SJCRH30 (cell line): ENCODE data around the gene TSPAN6. TPM values are rescaled to one million over a fixed set of nuclear protein-coding genes. Genes with fewer than 3 reads are reported as not detected.

Experiments used
- DNase-seq, 2 experiments: peaks; one replicate each; pipeline ENCODE4 v3.0.0-alpha.2; 2015 to 2020
- H3K27ac ChIP-seq: fragments of 250-450 bp; sonication (Bioruptor Pico); 2 replicates; pipeline ENCODE4 v1.5.1; 2020; ENCODE audit warnings: mild to moderate bottlenecking, moderate library complexity
- H3K27me3 ChIP-seq: fragments of 250-450 bp; sonication (Bioruptor Pico); 2 replicates; pipeline ENCODE4 v1.5.1; 2020; ENCODE audit warnings: mild to moderate bottlenecking, moderate library complexity
- H3K36me3 ChIP-seq: fragments of 250-450 bp; sonication (Bioruptor Pico); 2 replicates; pipeline ENCODE4 v1.5.1; 2020; ENCODE audit warnings: mild to moderate bottlenecking, moderate library complexity
- H3K4me1 ChIP-seq: fragments of 250-450 bp; sonication (Bioruptor Pico); 2 replicates; pipeline ENCODE4 v1.5.1; 2020; ENCODE audit warnings: mild to moderate bottlenecking, moderate library complexity
- H3K4me3 ChIP-seq: fragments of 250-450 bp; sonication (Bioruptor Pico); 2 replicates; pipeline ENCODE4 v1.5.1; 2020; ENCODE audit warnings: mild to moderate bottlenecking, moderate library complexity
- H3K9me3 ChIP-seq: fragments of 250-450 bp; sonication (Bioruptor Pico); replicated peaks from 2 replicates; pipeline ENCODE4 v1.5.1; 2020; ENCODE audit warnings: mild to moderate bottlenecking, moderate library complexity
- total RNA-seq: library from RNA; depleted of rRNA; stranded (reverse); fragments of >200 nt; shearing (Covaris generic); gene quantifications from 2 replicates; pipeline ENCODE4 v1.2.3, GENCODE V29; 2014; rRNA removed

The TSPAN6 gene, protein sequence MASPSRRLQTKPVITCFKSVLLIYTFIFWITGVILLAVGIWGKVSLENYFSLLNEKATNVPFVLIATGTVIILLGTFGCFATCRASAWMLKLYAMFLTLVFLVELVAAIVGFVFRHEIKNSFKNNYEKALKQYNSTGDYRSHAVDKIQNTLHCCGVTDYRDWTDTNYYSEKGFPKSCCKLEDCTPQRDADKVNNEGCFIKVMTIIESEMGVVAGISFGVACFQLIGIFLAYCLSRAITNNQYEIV
- 58.8 and 61.7 TPM in 2 replicates for total RNA-seq

DNA sequence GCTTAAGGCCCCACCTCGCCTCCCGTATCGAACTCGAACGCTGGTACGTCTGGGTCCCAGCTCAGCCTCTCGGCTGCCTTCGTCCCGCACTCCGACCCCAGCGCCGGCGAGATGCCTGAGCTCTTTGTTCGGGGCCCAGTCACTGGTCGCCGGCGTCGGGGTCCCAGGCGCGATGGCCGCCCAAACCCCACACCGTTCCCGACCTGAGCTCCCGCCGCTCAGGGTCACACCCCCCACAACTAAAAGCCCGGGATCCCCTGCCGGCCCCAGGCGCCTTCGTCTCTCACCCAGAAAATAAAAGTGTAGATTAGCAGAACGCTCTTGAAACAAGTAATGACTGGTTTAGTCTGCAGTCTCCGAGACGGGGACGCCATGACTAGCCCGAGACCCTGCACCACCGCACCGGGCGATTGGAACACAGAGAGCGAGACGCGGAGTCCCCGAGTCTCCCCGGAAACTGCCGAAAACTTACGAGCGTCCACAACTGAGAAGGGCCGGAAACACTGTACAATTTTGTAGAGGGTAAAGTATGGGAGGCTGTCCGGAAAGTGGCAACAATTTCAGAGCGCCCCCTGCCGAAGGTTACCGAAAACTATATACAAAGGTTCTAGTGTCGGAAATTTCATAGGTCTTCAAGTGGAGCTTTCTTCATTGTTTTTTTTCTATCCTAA lies at the start of gene TSPAN6:
Gene TSPAN6 (minus strand): TSS at position 486 of the 671 bp plus-strand sequence. CDS start 112 bp downstream, at position 374.
- H3K36me3 ChIP-seq = peaks cover 8% of the 10 kb centered on the region; the same call in 1 of the 2 replicates
- H3K4me3 ChIP-seq = peak within 1 kb of the TSS; percentile 85
- peak; percentile 89 to 96 for DNase-seq
- peaks cover 7% of the 10 kb centered on the region for H3K4me1 ChIP-seq
- no peaks in the 10 kb centered on the region for H3K9me3 ChIP-seq
- peak within 1 kb of the TSS; percentile 76 for H3K27ac ChIP-seq
- no peaks in the 10 kb centered on the region for H3K27me3 ChIP-seq

DNA sequence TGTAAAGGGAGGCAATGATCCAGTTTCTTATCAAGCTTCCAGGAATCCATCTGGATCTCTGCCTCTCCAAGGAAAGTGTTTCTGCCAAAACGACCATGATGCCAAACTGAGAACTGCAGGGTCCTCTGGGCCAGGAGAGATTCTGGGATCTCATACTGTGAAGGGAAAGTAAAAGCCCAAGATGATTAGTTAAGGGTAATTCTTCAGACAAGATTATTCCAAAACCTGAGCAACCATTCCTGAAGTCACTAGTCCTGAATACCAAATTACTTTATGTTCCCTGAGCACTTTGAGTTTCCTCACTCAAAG lies 49.3 kb upstream of the TSPAN6 start:
- H3K27me3 ChIP-seq = no peaks in the 10 kb centered on the region
- no peak overlapping the region for H3K27ac ChIP-seq
- DNase-seq = no peak
- H3K36me3 ChIP-seq = no peaks in the 10 kb centered on the region
- no peaks in the 10 kb centered on the region for H3K9me3 ChIP-seq
- H3K4me1 ChIP-seq = no peaks in the 10 kb centered on the region
- H3K4me3 ChIP-seq = no peak overlapping the region

DNA sequence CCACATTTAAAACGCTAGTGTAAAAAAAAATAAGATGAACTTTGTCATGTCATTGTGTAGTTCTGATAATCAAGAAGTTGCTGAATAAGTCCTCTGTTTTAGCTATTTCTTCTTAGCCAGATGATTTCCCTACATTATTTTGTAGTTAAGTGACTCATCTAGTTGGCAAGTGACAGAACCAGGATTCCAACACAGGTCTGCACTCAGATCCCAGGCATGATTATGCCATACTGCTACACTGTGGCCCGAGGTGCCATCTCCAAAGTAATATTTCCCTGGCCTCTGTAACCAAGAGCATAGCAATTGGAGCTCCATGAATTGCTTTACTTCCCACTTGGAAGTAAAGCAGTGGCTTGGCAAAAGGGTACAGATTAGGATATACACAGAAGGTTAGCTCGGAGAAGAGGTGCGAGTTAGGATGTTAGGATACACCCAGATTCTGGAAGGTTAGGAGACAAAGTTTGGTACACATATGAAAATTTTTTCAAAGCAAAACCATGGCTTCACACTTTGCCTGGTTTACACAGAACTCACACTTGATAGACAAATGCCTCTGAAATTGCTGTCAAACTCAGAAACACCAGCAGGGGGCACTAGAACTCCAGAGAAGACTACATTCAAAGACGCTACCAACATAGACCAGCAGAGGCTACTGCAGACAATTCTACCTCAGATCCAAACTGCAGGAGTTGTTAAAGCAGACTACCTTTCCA lies 48.8 kb upstream of the TSPAN6 start:
- no peaks in the 10 kb centered on the region for H3K9me3 ChIP-seq
- no peaks in the 10 kb centered on the region for H3K4me1 ChIP-seq
- peak; percentile 51 to 81 for DNase-seq
- no peak overlapping the region for H3K4me3 ChIP-seq
- no peak overlapping the region for H3K27ac ChIP-seq
- H3K27me3 ChIP-seq = no peaks in the 10 kb centered on the region
- H3K36me3 ChIP-seq = no peaks in the 10 kb centered on the region

DNA sequence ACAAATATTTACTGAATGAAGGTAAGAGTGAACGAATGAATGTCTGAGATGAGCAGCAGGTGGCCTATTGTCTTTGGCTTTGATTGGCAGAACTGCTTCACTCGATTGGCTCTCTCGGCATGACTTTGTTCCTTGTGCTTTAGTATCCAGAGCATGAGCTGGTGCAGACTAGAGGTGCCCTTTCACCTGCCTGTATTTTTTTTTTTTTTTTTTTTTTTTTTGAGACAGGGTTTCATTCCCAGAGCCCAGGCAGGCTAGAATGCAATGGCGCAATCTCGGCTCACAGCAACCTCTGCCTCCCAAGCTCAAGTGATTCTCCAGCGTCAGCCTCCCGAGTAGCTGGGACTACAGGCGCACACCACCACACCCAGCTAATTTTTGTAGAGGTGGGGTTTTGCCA lies 46.3 kb upstream of the TSPAN6 start:
- no peaks in the 10 kb centered on the region for H3K4me1 ChIP-seq
- no peaks in the 10 kb centered on the region for H3K27me3 ChIP-seq
- H3K9me3 ChIP-seq = no peaks in the 10 kb centered on the region
- no peaks in the 10 kb centered on the region for H3K36me3 ChIP-seq
- no peak for DNase-seq
- no peak overlapping the region for H3K4me3 ChIP-seq
- no peak overlapping the region for H3K27ac ChIP-seq

DNA sequence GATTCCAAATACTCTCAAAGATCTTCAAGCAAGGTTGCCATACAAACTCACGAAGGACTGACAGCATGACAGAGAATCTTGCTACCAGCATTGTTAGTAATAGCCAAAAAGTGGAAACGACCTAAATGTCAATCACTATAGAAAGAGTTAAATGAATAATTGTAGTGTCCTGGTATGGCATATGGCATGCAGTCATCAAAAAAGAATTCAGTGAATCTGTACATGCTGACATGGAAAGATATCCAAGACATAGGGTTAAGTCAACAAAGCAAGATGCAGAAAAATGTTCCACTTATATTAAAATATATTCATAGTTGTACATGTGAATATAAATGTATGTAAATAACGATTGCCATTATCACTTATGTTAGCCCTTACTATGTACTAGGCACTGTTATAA lies 45.0 kb upstream of the TSPAN6 start:
- DNase-seq = no peak

DNA sequence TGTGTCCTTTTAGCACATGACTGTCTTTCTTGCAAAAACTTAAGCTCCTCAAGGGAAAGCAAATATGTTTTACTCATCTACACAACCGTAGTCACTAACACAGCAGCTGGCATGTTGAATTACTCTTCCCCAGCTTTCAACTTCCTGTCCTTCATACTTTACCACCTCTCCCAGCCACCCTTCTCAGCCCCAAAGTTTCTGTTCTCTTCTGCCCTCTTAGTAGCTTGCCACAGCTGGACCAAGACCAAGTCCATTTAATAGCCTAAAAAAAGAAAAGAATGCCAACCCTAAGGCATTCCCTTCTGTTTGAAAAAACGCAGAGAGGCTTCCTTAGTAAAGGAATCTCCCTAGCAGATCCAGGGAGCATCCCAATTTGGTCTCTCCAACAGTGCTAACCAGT lies 44.1 kb upstream of the TSPAN6 start:
- Histone ChIP-seq H3K27me3 (no peaks in the 10 kb centered on the region), H3K27ac (no peak overlapping the region), H3K9me3 (no peaks in the 10 kb centered on the region), H3K36me3 (no peaks in the 10 kb centered on the region), H3K4me1 (no peaks in the 10 kb centered on the region), H3K4me3 (no peak overlapping the region)
- no peak for DNase-seq

More for the DNA sequence above, 45.0 kb upstream of the TSPAN6 start:
- Histone ChIP-seq H3K36me3 (no peaks in the 10 kb centered on the region), H3K4me3 (no peak overlapping the region), H3K27ac (no peak overlapping the region), H3K27me3 (no peaks in the 10 kb centered on the region), H3K4me1 (no peaks in the 10 kb centered on the region), H3K9me3 (no peaks in the 10 kb centered on the region)

DNA sequence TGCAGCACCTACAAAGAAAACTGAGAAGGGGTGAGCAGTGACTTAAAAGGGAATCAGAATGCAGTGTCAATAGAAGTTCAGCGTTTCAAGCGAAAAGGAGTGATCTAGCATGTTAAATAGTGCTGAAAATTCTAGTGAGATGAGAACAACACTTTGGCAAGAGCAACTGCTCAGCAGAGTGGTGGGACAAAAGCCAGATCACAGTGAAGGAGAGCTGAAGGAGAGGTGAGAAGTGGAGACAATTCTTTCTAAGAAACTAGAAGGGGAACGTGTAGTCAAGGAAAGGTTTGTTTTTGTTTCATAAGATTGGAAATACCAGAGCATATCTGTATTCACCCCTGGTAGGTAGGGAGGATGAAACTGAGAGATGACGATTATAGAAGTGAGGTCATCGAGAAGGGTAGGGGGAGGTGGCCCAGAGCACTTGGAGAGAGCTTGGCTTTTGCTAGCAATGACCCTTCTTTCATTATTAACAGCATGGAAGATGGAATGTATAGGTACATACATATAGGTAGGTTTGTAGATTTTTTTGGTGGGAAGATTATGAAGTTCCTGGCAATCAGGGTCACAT lies 41.1 kb upstream of the TSPAN6 start:
- peaks cover 7% of the 10 kb centered on the region; the same call in 1 of the 2 replicates for H3K4me1 ChIP-seq
- no peaks in the 10 kb centered on the region for H3K9me3 ChIP-seq
- H3K27ac ChIP-seq = no peak overlapping the region
- H3K36me3 ChIP-seq = no peaks in the 10 kb centered on the region
- no peaks in the 10 kb centered on the region for H3K27me3 ChIP-seq
- no peak overlapping the region for H3K4me3 ChIP-seq
- no peak for DNase-seq

DNA sequence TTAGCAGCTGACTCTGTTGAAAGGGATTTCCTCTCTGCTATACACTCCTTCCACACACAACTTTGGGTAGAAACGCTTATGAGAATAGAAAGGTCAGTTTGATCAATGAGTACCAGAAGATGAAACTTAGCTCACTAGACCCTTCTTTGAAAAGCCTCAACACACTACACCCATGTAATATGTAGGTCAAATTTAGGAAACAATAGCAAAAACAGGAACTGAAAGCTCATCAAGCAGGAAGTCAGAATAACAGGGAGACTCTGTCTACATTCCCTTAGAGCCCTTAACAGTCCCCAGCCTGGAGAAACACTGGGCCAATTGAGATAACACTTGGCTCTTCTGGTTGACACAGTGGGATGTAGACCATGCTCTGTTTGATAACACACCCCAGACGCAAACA lies 38.1 kb upstream of the TSPAN6 start:
- no peak overlapping the region for H3K27ac ChIP-seq
- H3K4me3 ChIP-seq = no peak overlapping the region
- H3K27me3 ChIP-seq = no peaks in the 10 kb centered on the region
- H3K36me3 ChIP-seq = no peaks in the 10 kb centered on the region
- H3K9me3 ChIP-seq = no peaks in the 10 kb centered on the region
- peak in 1 of 2 experiments; percentile 15 for DNase-seq
- H3K4me1 ChIP-seq = peaks cover 7% of the 10 kb centered on the region; the same call in 1 of the 2 replicates

DNA sequence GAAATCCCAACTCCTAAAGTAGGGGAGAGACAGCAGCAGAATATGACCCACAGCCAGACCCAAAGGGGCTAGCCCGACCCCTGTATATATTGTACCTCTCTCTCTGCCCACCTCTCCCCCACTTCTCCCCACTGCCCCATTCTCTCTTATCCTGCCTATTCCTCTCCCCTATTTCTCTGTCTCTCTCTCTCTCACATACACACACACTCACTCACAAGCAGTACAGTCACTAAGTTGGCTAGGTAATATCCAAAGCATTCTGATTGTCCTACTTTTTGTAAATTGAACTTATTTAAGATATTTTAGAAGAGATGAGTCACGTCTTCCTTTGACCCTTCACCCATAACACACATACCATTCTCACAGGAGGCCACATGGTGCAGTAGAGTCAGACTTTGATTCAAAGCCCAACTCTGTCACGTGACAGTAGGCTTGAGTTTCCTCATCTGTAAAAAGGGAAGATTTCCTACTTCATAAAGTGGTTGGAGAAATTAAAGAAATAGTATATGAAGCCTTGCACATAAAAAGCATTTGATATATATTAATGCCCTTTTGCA lies 36.9 kb upstream of the TSPAN6 start:
- DNase-seq = no peak
- H3K27ac ChIP-seq = no peak overlapping the region

DNA sequence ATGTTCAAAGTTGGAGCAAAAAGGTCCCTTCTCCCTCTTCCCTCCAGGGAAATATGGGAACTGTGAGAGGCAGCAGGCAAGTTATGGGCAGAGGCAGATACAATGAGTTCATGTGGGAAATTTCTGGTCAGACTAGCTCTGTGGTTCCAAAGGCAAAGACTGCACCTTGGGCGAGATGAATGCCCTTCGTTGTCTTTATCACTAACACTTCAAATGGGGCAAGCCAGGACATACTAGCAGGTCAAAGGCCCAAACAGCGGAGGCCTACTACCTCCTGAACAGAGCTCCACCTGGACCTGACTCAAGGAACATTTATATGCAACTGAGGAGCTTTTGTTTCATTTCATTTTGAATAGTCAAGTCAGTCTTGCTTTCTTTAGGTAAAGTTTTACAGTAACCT lies 36.4 kb upstream of the TSPAN6 start:
- Histone ChIP-seq H3K4me1 (peaks cover 7% of the 10 kb centered on the region; the same call in 1 of the 2 replicates), H3K27me3 (no peaks in the 10 kb centered on the region), H3K4me3 (no peak overlapping the region), H3K9me3 (no peaks in the 10 kb centered on the region), H3K27ac (no peak overlapping the region), H3K36me3 (no peaks in the 10 kb centered on the region)
- DNase-seq = no peak

More for the DNA sequence above, 36.9 kb upstream of the TSPAN6 start:
- Histone ChIP-seq H3K27me3 (no peaks in the 10 kb centered on the region), H3K4me3 (no peak overlapping the region), H3K9me3 (no peaks in the 10 kb centered on the region), H3K36me3 (no peaks in the 10 kb centered on the region), H3K4me1 (peaks cover 7% of the 10 kb centered on the region; the same call in 1 of the 2 replicates)

DNA sequence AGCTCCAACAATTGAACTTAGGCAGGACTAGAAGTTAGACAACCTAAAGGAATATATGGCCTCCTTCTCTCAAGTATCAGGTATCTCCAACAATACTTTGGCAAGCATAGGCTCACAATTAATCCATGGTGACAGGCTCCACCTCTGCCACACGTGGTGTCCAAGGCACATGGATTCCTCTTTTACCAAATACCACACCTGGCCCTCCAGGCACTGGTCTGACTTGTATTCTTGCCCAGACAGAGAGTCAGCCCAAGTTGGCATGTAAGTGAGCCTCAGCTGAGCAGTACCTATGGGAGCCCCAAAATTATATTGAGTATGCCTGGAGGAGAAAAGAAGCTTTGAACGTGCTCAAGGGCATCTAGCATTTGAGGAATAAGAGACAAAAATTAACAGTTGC lies 27.0 kb upstream of the TSPAN6 start:
- no peak for DNase-seq
- Histone ChIP-seq H3K36me3 (no peaks in the 10 kb centered on the region), H3K4me3 (no peak overlapping the region), H3K27ac (no peak overlapping the region), H3K9me3 (no peaks in the 10 kb centered on the region), H3K27me3 (no peaks in the 10 kb centered on the region), H3K4me1 (no peaks in the 10 kb centered on the region)

DNA sequence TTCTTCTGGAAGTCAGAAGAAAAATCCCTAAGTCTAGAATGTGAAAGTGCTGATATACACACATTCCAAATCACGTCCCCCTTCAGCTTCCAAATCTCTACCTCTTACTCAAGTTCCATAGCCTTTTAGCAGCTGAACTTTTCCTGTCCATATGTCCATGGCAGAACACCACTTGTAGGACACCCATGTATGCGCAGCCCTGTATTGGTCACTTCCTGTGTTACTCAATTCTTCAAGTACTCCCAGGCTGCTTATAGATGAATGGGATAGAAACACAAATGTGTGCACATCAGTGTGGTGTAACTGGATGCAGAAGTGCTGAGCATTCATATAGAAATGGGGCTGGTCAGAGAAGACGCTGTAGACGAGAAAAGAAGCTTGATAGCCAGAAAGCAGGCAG lies 26.2 kb upstream of the TSPAN6 start:
- Histone ChIP-seq H3K27me3 (no peaks in the 10 kb centered on the region), H3K4me3 (no peak overlapping the region), H3K9me3 (no peaks in the 10 kb centered on the region), H3K36me3 (no peaks in the 10 kb centered on the region), H3K4me1 (no peaks in the 10 kb centered on the region), H3K27ac (no peak overlapping the region)
- DNase-seq = no peak

DNA sequence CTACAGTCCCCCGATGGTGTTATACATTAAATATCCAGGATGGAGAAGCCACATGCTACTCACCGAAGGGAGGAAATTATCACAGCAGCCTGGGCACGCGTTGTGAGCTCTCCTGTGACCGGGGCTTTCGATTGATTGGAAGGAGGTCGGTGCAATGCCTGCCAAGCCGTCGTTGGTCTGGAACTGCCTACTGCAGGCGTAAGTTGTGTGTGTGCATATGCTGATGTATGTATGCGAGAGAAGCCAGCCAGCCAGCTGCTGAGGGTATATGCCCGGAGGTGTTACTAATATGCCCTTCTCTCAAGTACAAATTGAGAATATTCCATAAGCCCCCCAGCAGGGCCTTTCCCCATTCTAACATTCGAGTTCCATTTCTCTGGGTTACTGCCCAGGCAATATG lies 25.6 kb upstream of the TSPAN6 start:
- no peaks in the 10 kb centered on the region for H3K4me1 ChIP-seq
- no peaks in the 10 kb centered on the region for H3K27me3 ChIP-seq
- no peak overlapping the region for H3K27ac ChIP-seq
- no peak overlapping the region for H3K4me3 ChIP-seq
- DNase-seq = no peak
- H3K9me3 ChIP-seq = no peaks in the 10 kb centered on the region
- H3K36me3 ChIP-seq = no peaks in the 10 kb centered on the region

DNA sequence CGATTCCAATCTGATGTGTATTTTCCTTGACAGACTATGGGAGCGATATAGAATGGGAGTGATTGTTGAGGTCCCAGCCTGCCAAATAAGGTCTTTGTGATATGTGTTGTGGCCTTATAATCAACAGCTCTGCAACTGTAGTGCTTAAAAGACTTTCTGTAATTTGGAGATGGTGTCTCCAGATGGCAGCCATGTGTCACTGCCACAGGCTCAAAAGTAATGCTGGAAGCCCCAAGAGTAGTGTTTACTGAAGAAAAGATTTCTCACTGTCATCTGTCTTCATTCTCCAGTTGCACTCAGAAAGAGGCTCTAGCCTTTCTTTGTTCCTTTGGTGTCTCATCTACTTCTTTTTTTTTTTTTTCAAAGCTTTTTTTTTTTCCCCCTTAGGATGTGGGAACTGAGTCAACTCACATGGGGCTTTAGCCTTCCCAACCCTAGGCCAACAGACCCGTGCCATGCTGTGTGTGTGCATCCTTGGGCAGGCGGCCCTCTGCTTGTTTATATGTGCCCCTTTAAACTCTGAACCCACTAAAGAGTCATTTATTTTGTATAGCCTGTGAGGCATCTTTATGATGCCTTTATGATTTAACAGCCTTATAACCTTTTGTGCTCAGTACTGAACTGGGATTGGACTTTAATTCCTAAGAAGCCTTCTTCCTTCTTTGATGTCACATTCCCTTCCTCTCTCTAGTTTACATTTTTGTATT lies 23.0 kb upstream of the TSPAN6 start:
- Histone ChIP-seq H3K9me3 (no peaks in the 10 kb centered on the region), H3K36me3 (no peaks in the 10 kb centered on the region), H3K27ac (no peak overlapping the region), H3K27me3 (no peaks in the 10 kb centered on the region), H3K4me1 (no peaks in the 10 kb centered on the region), H3K4me3 (no peak overlapping the region)
- DNase-seq = no peak
